Memory B cell (primary cell): Measurements from ENCODE around the gene MED1.
"Not testable (repeated sequence)": the region's sequence is repeated elsewhere in the genome, so short reads cannot be mapped to it uniquely, and the experiment has no call there.

Source experiments
- ATAC-seq: fragments of 150-1000 bp; cut with Tn5 transposase; 2 replicates; pipeline ENCODE4 v1.10.0; 2021; ENCODE audit warnings: low read depth, mild to moderate bottlenecking, moderate library complexity
- DNase-seq, 2 donors: peaks; one replicate each; pipeline ENCODE4 v3.0.0; 2022; ENCODE audit warnings: low spot score in 2 of 2
- H3K27ac Mint-ChIP-seq: one replicate; pipeline ENCODE4 v1.8.0; 2022; ENCODE audit warnings: mild to moderate bottlenecking, moderate library complexity, mixed read lengths
- H3K27me3 Mint-ChIP-seq: one replicate; pipeline ENCODE4 v1.8.0; 2022; ENCODE audit warnings: mixed read lengths
- H3K36me3 Mint-ChIP-seq: one replicate; pipeline ENCODE4 v1.8.0; 2022; ENCODE audit warnings: mild to moderate bottlenecking, mixed read lengths
- H3K4me1 Mint-ChIP-seq: one replicate; pipeline ENCODE4 v1.8.0; 2022; ENCODE audit warnings: mixed read lengths
- H3K4me3 Mint-ChIP-seq: one replicate; pipeline ENCODE4 v1.8.0; 2022; ENCODE audit warnings: mild to moderate bottlenecking, moderate library complexity, mixed read lengths
- H3K9me3 Mint-ChIP-seq: one replicate; pipeline ENCODE4 v1.8.0; 2022; ENCODE audit warnings: mixed read lengths

MED1 gene

DNA sequence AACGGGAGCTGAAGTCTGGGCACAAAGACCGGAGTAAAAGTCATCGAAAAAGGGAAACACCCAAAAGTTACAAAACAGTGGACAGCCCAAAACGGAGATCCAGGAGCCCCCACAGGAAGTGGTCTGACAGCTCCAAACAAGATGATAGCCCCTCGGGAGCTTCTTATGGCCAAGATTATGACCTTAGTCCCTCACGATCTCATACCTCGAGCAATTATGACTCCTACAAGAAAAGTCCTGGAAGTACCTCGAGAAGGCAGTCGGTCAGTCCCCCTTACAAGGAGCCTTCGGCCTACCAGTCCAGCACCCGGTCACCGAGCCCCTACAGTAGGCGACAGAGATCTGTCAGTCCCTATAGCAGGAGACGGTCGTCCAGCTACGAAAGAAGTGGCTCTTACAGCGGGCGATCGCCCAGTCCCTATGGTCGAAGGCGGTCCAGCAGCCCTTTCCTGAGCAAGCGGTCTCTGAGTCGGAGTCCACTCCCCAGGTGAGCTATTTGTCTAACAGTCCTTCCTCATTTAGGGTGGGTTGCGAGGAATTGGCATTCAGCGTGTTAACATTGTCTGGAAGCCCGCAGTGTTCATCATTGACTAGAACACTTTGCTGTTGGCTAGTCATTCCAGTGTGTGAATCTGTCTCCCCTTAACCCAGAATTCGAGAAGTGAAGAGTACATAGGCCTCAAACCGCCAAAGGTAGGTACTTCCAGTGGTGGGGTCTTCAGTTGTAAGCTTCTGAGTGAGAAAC lies 11.7 kb upstream of the MED1 start:
- H3K4me3 Mint-ChIP-seq = peak overlapping the region; percentile 94
- H3K27ac Mint-ChIP-seq = peak overlapping the region; percentile 97
- DNase-seq (no peak), ATAC-seq (no peak)
- H3K4me1 Mint-ChIP-seq = peaks cover 22% of the 10 kb centered on the region
- H3K9me3 Mint-ChIP-seq = peaks cover 1% of the 10 kb centered on the region
- peaks cover 11% of the 10 kb centered on the region for H3K36me3 Mint-ChIP-seq
- no peaks in the 10 kb centered on the region for H3K27me3 Mint-ChIP-seq

DNA sequence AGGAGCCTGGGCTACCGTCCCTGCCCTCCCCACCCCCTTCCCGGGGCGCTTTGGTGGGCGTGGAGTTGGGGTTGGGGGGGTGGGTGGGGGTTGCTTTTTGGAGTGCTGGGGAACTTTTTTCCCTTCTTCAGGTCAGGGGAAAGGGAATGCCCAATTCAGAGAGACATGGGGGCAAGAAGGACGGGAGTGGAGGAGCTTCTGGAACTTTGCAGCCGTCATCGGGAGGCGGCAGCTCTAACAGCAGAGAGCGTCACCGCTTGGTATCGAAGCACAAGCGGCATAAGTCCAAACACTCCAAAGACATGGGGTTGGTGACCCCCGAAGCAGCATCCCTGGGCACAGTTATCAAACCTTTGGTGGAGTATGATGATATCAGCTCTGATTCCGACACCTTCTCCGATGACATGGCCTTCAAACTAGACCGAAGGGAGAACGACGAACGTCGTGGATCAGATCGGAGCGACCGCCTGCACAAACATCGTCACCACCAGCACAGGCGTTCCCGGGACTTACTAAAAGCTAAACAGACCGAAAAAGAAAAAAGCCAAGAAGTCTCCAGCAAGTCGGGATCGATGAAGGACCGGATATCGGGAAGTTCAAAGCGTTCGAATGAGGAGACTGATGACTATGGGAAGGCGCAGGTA lies 11.0 kb upstream of the MED1 start:
- peak; percentile 7 for ATAC-seq
- peaks cover 18% of the 10 kb centered on the region for H3K4me1 Mint-ChIP-seq
- no peaks in the 10 kb centered on the region for H3K27me3 Mint-ChIP-seq
- peak overlapping the region; percentile 94 for H3K4me3 Mint-ChIP-seq
- peaks cover 8% of the 10 kb centered on the region for H3K36me3 Mint-ChIP-seq
- H3K9me3 Mint-ChIP-seq = peaks cover 1% of the 10 kb centered on the region
- peak overlapping the region; percentile 97 for H3K27ac Mint-ChIP-seq
- no peak for DNase-seq

DNA sequence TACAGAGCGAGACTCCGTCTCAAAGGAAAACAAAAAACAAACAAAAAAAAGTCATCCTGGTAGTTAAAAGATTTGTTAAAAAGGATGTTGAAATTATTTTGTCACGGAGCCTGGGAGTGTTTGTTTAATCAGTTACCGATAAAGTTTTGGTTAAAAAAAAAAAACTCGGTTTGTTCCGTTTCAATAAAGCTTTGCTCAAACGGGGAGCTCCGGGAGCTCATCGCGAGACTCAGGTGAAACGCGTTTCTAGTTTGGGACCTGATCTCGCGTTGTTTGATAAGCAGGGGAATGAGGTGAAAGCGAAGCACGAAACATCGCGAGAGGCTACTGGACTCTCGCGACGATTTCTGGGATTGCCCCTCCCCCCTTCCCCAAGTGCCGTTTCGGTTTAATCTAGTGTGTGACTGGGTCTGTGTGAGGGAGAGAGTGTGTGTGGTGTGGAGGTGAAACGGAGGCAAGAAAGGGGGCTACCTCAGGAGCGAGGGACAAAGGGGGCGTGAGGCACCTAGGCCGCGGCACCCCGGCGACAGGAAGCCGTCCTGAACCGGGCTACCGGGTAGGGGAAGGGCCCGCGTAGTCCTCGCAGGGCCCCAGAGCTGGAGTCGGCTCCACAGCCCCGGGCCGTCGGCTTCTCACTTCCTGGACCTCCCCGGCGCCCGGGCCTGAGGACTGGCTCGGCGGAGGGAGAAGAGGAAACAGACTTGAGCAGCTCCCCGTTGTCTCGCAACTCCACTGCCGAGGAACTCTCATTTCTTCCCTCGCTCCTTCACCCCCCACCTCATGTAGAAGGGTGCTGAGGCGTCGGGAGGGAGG lies 10.3 kb upstream of the MED1 start, which contains the start of gene CDK12:
CDK12 (plus strand) TSS at position 374 of the 813 bp plus-strand sequence. CDS start 586 bp downstream, outside the sequence.
- Mint-ChIP-seq H3K4me1 (peaks cover 18% of the 10 kb centered on the region), H3K9me3 (peaks cover 1% of the 10 kb centered on the region), H3K27ac (peak within 1 kb of the TSS; percentile 97), H3K36me3 (peaks cover 6% of the 10 kb centered on the region), H3K27me3 (no peaks in the 10 kb centered on the region), H3K4me3 (peak within 1 kb of the TSS; percentile 94)
- ATAC-seq = peak; percentile 78
- DNase-seq = peak; percentile 91 to 95

GRCh38 chr17:39455919-39456318 lies 4.9 kb upstream of the MED1 start:
- ATAC-seq (no peak), DNase-seq (no peak)
- Mint-ChIP-seq H3K27me3 (no peaks in the 10 kb centered on the region), H3K36me3 (peaks cover 1% of the 10 kb centered on the region), H3K27ac (no peak overlapping the region), H3K9me3 (peaks cover 1% of the 10 kb centered on the region), H3K4me3 (no peak overlapping the region), H3K4me1 (peaks cover 2% of the 10 kb centered on the region)

GRCh38 chr17:39450051-39450450 lies 1.0 kb downstream of the MED1 start:
- H3K4me3 Mint-ChIP-seq = peak overlapping the region; percentile 11
- peaks cover 11% of the 10 kb centered on the region for H3K4me1 Mint-ChIP-seq
- no peaks in the 10 kb centered on the region for H3K9me3 Mint-ChIP-seq
- H3K27ac Mint-ChIP-seq = peak overlapping the region; percentile 96
- peaks cover 7% of the 10 kb centered on the region for H3K36me3 Mint-ChIP-seq
- no peaks in the 10 kb centered on the region for H3K27me3 Mint-ChIP-seq
- no peak for ATAC-seq
- DNase-seq = no peak

- no peaks in the 10 kb centered on the region for H3K27me3 Mint-ChIP-seq
- no peak overlapping the region for H3K4me3 Mint-ChIP-seq
- no peaks in the 10 kb centered on the region for H3K9me3 Mint-ChIP-seq
- H3K4me1 Mint-ChIP-seq = peaks cover 13% of the 10 kb centered on the region
- H3K27ac Mint-ChIP-seq = no peak overlapping the region
- H3K36me3 Mint-ChIP-seq = peaks cover 15% of the 10 kb centered on the region
- DNase-seq (no peak), ATAC-seq (no peak)
Observed at GRCh38 chr17:39447561-39447960, 3.5 kb downstream of the MED1 start.

DNA sequence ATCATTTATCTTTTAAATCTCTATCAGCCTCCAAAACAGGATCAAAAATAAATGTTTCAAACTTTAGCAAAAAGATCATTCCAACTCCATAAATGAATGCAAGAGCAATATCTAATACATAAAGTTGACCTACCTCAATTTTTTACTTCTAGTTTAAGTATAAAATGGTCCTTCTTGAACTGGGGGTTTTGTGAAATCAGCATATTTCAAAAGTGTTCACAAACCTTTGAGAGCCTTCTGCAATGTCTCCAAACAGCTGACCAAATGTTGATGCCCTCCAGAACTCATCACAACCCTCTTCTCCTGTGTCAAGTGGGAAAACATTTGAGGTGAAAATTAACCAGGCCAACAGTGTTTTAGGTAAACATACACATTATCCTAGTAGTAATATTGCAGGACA lies 7.7 kb downstream of the MED1 start:
- H3K9me3 Mint-ChIP-seq = no peaks in the 10 kb centered on the region
- no peak overlapping the region for H3K27ac Mint-ChIP-seq

DNA sequence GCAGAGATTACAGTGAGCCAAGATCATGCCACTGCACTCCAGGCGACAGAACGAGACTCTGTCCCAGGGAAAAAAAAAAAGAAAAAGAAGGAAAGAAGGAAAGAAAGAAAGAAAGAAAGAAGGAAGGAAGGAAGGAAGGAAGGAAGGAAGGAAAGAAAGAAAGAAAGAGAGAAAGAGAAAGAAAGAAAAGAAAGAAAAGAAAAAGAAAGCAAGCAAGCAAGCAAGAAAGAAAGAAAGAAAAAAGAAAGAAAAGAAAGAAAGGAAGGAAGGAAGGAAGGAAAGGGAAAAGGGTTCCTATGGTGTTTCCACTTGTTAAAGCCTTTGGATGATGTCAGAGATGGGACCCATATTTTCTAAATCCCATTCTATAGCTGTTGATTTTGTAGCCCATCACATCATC lies 11.2 kb downstream of the MED1 start:
- not testable (repeated sequence) for DNase-seq, H3K4me1 Mint-ChIP-seq, H3K4me3 Mint-ChIP-seq, ATAC-seq, H3K9me3 Mint-ChIP-seq, H3K27me3 Mint-ChIP-seq
- peak overlapping the region; percentile 6 for H3K27ac Mint-ChIP-seq
- H3K36me3 Mint-ChIP-seq = peaks cover 22% of the 10 kb centered on the region

More for the DNA sequence above, 7.7 kb downstream of the MED1 start:
- ATAC-seq = no peak
- Mint-ChIP-seq H3K4me1 (peaks cover 4% of the 10 kb centered on the region), H3K36me3 (peaks cover 23% of the 10 kb centered on the region), H3K27me3 (no peaks in the 10 kb centered on the region), H3K4me3 (no peak overlapping the region)
- DNase-seq = no peak

DNA sequence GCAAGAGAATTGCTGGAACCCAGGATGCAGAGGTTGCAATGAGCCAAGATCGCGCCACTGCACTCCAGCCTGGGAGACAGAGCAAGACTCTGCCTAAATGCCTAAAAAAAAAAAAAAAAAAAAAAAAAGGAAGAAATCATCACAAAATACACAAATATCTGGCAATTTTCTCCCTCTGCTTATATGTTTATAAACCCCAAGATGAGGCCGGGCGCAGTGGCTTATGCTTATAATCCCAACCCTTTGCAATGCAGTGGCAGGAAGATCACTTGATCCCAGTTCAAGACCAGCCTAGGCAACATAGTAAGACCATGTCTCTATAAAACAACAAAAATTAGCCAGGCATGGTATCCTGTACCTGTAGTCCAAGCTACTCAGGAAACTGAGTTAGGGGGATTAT lies 21.5 kb downstream of the MED1 start:
- Mint-ChIP-seq H3K9me3 (no peaks in the 10 kb centered on the region), H3K27me3 (no peaks in the 10 kb centered on the region), H3K4me1 (no peaks in the 10 kb centered on the region), H3K27ac (no peak overlapping the region), H3K36me3 (peaks cover 20% of the 10 kb centered on the region), H3K4me3 (no peak overlapping the region)
- DNase-seq (no peak), ATAC-seq (no peak)

- Mint-ChIP-seq H3K4me1 (no peaks in the 10 kb centered on the region), H3K9me3 (no peaks in the 10 kb centered on the region)
Observed at GRCh38 chr17:39416141-39416540, 34.9 kb downstream of the MED1 start.

GRCh38 chr17:39410279-39410678 lies 40.8 kb downstream of the MED1 start:
- DNase-seq (no peak), ATAC-seq (no peak)
- Mint-ChIP-seq H3K27ac (no peak overlapping the region), H3K4me1 (no peaks in the 10 kb centered on the region), H3K27me3 (no peaks in the 10 kb centered on the region), H3K4me3 (no peak overlapping the region), H3K36me3 (peaks cover 31% of the 10 kb centered on the region), H3K9me3 (no peaks in the 10 kb centered on the region)

More at GRCh38 chr17:39416141-39416540, 34.9 kb downstream of the MED1 start:
- Mint-ChIP-seq H3K4me3 (no peak overlapping the region), H3K27me3 (no peaks in the 10 kb centered on the region), H3K36me3 (peaks cover 13% of the 10 kb centered on the region), H3K27ac (no peak overlapping the region)
- DNase-seq (no peak), ATAC-seq (no peak)

DNA sequence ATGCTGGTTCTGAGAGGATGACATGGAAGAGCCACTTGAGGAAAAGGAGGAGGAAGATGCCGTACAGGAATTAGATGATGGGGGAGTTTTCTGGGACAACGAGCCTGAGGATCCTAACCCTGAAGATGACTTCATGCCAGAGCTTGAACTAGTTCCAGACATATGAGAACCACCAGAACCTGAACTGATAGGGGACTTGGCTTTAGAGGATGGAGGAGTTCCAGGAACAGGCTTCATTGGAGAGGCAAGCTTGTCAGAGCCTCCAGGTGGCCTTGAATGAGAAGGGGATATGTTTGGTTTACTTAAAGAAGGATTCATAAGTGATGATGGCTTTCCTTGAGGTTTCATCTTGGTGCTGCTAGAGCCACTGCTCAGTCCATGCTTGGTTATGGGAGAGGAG lies 42.7 kb downstream of the MED1 start:
- DNase-seq = no peak
- ATAC-seq = no peak
- Mint-ChIP-seq H3K9me3 (no peaks in the 10 kb centered on the region), H3K27me3 (no peaks in the 10 kb centered on the region), H3K27ac (peak overlapping the region; percentile 64), H3K36me3 (peaks cover 25% of the 10 kb centered on the region), H3K4me3 (no peak overlapping the region), H3K4me1 (no peaks in the 10 kb centered on the region)

DNA sequence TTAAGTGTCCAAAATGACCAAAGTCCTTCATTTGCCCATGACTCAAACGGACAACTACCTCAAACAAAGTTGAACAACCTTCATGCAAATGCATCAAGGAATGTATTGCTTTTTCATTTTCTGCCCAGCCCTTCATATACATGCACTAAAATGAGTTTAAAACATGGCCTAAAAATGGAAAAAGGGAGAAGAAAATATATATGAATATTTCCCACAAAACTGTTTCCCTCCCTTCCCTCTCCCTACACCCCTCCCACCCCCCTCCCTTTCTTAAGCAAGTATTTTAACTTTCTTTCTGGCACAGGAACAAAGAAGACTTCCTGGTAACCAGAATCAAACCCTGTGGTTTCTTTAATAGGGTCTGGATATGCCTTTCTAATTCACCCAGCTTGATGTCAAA lies 44.1 kb downstream of the MED1 start:
- H3K36me3 Mint-ChIP-seq = peaks cover 25% of the 10 kb centered on the region
- DNase-seq (no peak), ATAC-seq (no peak)
- H3K27ac Mint-ChIP-seq = no peak overlapping the region
- H3K27me3 Mint-ChIP-seq = no peaks in the 10 kb centered on the region
- H3K4me3 Mint-ChIP-seq = no peak overlapping the region
- H3K9me3 Mint-ChIP-seq = no peaks in the 10 kb centered on the region
- H3K4me1 Mint-ChIP-seq = no peaks in the 10 kb centered on the region

DNA sequence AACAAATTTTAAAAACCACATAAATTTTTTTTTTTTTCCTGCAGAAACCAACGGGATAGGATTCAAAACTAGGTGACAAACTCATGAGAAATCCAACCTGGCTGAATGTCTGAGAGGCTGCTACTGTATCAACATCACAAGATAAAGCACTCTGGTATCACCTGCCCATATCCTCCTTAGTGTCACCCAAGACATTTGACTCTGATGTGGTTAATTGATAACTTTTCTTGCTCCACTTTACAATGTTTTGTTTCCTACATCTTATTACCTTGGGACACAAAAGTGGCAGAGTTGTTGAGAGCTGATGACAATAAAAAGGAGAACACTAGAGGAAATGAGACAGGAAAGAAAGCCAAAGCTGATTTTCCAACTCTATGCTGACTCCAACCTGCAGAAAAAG lies 45.6 kb downstream of the MED1 start:
- DNase-seq (no peak), ATAC-seq (no peak)
- Mint-ChIP-seq H3K27ac (no peak overlapping the region), H3K4me1 (peaks cover 4% of the 10 kb centered on the region), H3K9me3 (no peaks in the 10 kb centered on the region), H3K27me3 (no peaks in the 10 kb centered on the region), H3K4me3 (no peak overlapping the region), H3K36me3 (peaks cover 22% of the 10 kb centered on the region)
